Activated T-cell treated with anti-CD3 and anti-CD28 coated beads, Interleukin-2, amount 50 U/mL, for 4 hours (primary cell): Measurements from ENCODE around the gene HNRNPD. TPM values are rescaled to one million over a fixed set of nuclear protein-coding genes. Genes with fewer than 3 reads are reported as not detected.
"Not testable (repeated sequence)": the region's sequence is repeated elsewhere in the genome, so short reads cannot be mapped to it uniquely, and the experiment has no call there.

ENCODE experiments used
- ATAC-seq, 2 donors: fragments of 200-7000 bp; cut with Tn5 transposase; one replicate each; pipeline ENCODE4 v1.10.0; 2021
- DNase-seq: peaks from one replicate; pipeline ENCODE4 v3.0.0-alpha.2; 2020
- H3K27me3 Mint-ChIP-seq: one replicate; pipeline ENCODE4 v1.8.0; 2021; ENCODE audit warnings: low read depth, mixed read lengths
- H3K36me3 Mint-ChIP-seq: one replicate; pipeline ENCODE4 v1.8.0; 2022; ENCODE audit warnings: mixed read lengths; ENCODE audit not compliant: insufficient read depth
- H3K4me1 Mint-ChIP-seq: one replicate; pipeline ENCODE4 v1.8.0; 2021; ENCODE audit warnings: low read depth, mixed read lengths
- H3K4me3 Mint-ChIP-seq: one replicate; pipeline ENCODE4 v1.8.0; 2021; ENCODE audit warnings: mild to moderate bottlenecking, moderate library complexity, mixed read lengths
- H3K9me3 Mint-ChIP-seq: one replicate; pipeline ENCODE4 v1.8.0; 2021; ENCODE audit warnings: mixed read lengths
- total RNA-seq, 3 donors: library from RNA; stranded (reverse); gene quantifications; one replicate each; pipeline ENCODE4 v1.2.1, GENCODE V29; 2021

The HNRNPD gene
- 100 to 1,000 TPM; 447 to 507 (median 468) TPM for total RNA-seq

DNA sequence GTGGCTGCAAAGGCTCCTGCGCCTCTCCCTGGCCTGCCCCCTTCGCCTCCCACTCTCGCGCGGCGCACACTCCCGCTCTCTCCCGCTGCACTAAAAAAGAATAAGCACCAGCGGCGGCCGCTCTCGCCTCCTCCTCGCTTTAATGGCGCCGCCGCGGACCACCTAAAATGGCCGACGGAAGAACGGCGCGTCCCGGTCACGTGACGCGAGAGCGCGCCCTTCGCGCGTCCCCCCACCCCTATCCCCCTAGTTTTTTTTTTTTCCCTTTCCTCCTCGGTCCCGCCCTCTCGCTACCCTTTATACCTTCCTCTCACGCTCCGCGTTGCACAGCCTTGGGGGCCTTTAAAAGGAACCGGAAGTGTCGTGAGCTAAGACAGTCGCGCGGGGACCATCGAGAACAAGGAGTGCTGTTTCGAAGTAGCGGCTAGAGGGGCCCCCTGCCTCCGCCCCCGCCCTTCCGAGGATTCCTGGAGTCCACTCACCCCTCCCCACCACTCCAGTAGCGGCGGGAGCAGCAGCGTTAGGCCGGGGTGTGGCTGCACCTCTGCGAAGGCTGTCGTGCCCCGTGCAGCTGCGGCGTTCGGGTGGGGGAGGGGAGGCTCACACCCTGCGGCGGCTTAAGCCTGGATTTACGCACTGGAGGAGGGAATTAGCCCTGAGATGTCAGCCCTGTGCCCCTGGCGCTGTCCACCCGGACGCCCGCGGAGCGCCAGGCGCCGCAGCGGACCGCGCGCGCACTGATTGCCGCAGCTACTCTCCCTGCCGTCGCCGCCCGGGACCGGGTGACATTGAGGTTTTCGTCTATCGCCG lies at the start of gene HNRNPD:
HNRNPD (minus strand) TSS at position 176 of the 810 bp plus-strand sequence. CDS start 313 bp downstream, outside the sequence.
- no peaks in the 10 kb centered on the region for H3K27me3 Mint-ChIP-seq
- H3K4me1 Mint-ChIP-seq = peaks cover 40% of the 10 kb centered on the region
- H3K4me3 Mint-ChIP-seq = peak within 1 kb of the TSS; percentile 93
- peaks cover 37% of the 10 kb centered on the region for H3K36me3 Mint-ChIP-seq
- DNase-seq = peak; percentile 86
- H3K9me3 Mint-ChIP-seq = no peaks in the 10 kb centered on the region
- ATAC-seq = peak; percentile 86 to 87

DNA sequence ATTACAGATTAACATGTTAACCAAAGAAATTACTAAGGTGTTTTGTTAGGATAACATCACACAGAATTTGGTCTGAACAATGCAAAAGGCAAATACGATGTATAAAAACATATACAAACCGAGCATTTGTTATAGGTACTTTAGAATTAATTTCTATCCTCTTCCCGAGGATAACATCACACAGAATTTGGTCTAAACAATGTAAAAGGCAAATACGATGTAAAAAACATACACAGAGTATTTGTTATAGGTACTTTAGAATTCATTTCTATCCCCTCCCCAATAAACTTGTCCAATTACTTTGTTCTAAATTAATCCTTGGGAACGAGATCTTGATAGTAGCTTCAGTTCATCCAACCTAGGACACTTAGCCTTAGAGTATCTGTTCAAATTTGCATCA lies 48.8 kb upstream of the HNRNPD start:
- DNase-seq = no peak
- no peak overlapping the region for H3K4me3 Mint-ChIP-seq
- no peaks in the 10 kb centered on the region for H3K9me3 Mint-ChIP-seq
- ATAC-seq = no peak
- H3K27me3 Mint-ChIP-seq = peaks cover 8% of the 10 kb centered on the region
- H3K4me1 Mint-ChIP-seq = peaks cover 49% of the 10 kb centered on the region
- peaks cover 50% of the 10 kb centered on the region for H3K36me3 Mint-ChIP-seq

DNA sequence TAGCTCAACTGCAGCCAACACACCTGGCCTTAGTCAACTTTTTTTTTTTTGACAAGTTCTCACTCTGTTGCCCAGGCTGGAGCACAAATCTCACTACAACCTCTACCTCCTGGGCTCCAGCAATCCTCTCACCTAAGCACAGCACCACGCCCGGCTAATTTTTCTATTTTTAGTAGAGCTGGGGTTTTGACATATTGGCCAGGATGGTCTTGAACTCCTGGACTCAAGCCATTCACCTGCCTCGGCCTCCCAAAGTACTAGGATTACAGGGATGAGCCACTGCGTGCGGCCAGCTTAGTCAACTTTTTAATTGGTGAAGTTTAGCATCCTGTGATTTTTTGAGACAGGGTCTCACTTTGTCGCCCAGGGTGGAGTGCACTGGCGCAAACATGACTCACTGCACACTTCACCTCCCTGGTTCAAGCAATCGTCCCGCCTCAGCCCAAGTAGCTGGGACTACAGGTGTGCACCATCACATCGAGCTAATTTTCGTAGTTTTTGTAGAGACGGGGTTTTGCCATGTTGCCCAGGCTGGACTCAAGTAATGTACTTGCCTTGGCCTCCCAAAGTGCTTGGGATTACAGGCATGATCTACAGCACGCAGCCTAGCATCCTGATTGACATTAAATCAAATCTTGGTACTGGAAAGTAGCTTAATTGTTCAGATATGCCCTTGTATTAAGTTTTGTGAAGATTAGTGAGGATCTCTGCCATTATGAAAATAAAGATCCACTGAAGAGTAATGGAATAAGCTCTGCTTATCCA lies 48.2 kb upstream of the HNRNPD start:
- H3K4me1 Mint-ChIP-seq = peaks cover 43% of the 10 kb centered on the region
- no peaks in the 10 kb centered on the region for H3K9me3 Mint-ChIP-seq
- ATAC-seq (peak; percentile 33 to 49), DNase-seq (no peak)
- H3K36me3 Mint-ChIP-seq = peaks cover 43% of the 10 kb centered on the region
- peaks cover 10% of the 10 kb centered on the region for H3K27me3 Mint-ChIP-seq
- H3K4me3 Mint-ChIP-seq = no peak overlapping the region

GRCh38 chr4:82419451-82419850 lies 45.7 kb upstream of the HNRNPD start:
- peaks cover 23% of the 10 kb centered on the region for H3K4me1 Mint-ChIP-seq
- H3K9me3 Mint-ChIP-seq = no peaks in the 10 kb centered on the region
- no peak overlapping the region for H3K4me3 Mint-ChIP-seq
- peaks cover 18% of the 10 kb centered on the region for H3K36me3 Mint-ChIP-seq
- H3K27me3 Mint-ChIP-seq = peaks cover 25% of the 10 kb centered on the region
- ATAC-seq (no peak), DNase-seq (no peak)

GRCh38 chr4:82415922-82416365 lies 42.2 kb upstream of the HNRNPD start:
- H3K4me3 Mint-ChIP-seq = no peak overlapping the region
- H3K4me1 Mint-ChIP-seq = peaks cover 8% of the 10 kb centered on the region
- ATAC-seq (no peak), DNase-seq (no peak)
- peaks cover 25% of the 10 kb centered on the region for H3K27me3 Mint-ChIP-seq
- H3K36me3 Mint-ChIP-seq = no peaks in the 10 kb centered on the region
- H3K9me3 Mint-ChIP-seq = no peaks in the 10 kb centered on the region

- not testable (repeated sequence) for H3K4me3 Mint-ChIP-seq, H3K9me3 Mint-ChIP-seq, H3K4me1 Mint-ChIP-seq, ATAC-seq, H3K36me3 Mint-ChIP-seq, DNase-seq
- peaks cover 25% of the 10 kb centered on the region for H3K27me3 Mint-ChIP-seq
Measured at GRCh38 chr4:82415061-82415460, 41.3 kb upstream of the HNRNPD start.

DNA sequence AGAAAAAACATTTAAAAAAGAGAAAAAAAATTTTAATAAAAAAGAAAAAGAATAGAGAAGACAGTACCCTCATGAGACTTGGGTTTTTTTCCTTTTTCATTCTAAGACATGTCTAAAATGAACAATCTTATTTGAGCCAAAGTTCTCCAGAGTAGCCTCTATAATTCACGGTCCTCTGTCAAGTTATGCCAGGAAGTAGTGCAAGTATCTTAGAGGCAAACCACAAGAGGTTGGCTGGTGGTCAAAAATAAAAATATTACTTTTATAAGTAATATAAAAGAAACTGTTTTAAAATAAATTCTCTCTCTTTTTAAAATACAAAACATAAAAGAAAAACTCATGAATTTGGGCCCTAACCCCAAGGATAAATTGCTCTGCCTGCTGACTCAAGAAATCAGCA lies 29.9 kb upstream of the HNRNPD start:
- ATAC-seq = no peak
- H3K4me1 Mint-ChIP-seq = no peaks in the 10 kb centered on the region
- peaks cover 12% of the 10 kb centered on the region for H3K27me3 Mint-ChIP-seq
- H3K36me3 Mint-ChIP-seq = no peaks in the 10 kb centered on the region
- H3K4me3 Mint-ChIP-seq = no peak overlapping the region
- no peak for DNase-seq
- H3K9me3 Mint-ChIP-seq = no peaks in the 10 kb centered on the region

- DNase-seq (no peak), ATAC-seq (no peak)
- H3K4me1 Mint-ChIP-seq = no peaks in the 10 kb centered on the region
- peaks cover 14% of the 10 kb centered on the region for H3K27me3 Mint-ChIP-seq
- no peaks in the 10 kb centered on the region for H3K9me3 Mint-ChIP-seq
- H3K4me3 Mint-ChIP-seq = no peak overlapping the region
- H3K36me3 Mint-ChIP-seq = no peaks in the 10 kb centered on the region
Measured at GRCh38 chr4:82402196-82402775, 28.5 kb upstream of the HNRNPD start.

GRCh38 chr4:82401600-82401999 lies 27.8 kb upstream of the HNRNPD start:
- no peak for DNase-seq
- no peak for ATAC-seq
- no peaks in the 10 kb centered on the region for H3K4me1 Mint-ChIP-seq
- peaks cover 14% of the 10 kb centered on the region for H3K27me3 Mint-ChIP-seq
- H3K36me3 Mint-ChIP-seq = no peaks in the 10 kb centered on the region
- no peaks in the 10 kb centered on the region for H3K9me3 Mint-ChIP-seq
- no peak overlapping the region for H3K4me3 Mint-ChIP-seq

- Mint-ChIP-seq H3K4me1 (no peaks in the 10 kb centered on the region), H3K36me3 (no peaks in the 10 kb centered on the region), H3K4me3 (no peak overlapping the region), H3K9me3 (no peaks in the 10 kb centered on the region), H3K27me3 (peaks cover 14% of the 10 kb centered on the region)
- no peak for DNase-seq
- ATAC-seq = no peak
Measured at GRCh38 chr4:82398263-82398662, 24.5 kb upstream of the HNRNPD start.

- H3K9me3 Mint-ChIP-seq = no peaks in the 10 kb centered on the region
- H3K4me1 Mint-ChIP-seq = no peaks in the 10 kb centered on the region
- DNase-seq (no peak), ATAC-seq (no peak)
- H3K36me3 Mint-ChIP-seq = no peaks in the 10 kb centered on the region
- H3K4me3 Mint-ChIP-seq = no peak overlapping the region
- H3K27me3 Mint-ChIP-seq = peaks cover 14% of the 10 kb centered on the region
Measured at GRCh38 chr4:82397527-82397926, 23.7 kb upstream of the HNRNPD start.

GRCh38 chr4:82394896-82395295 lies 21.1 kb upstream of the HNRNPD start:
- no peak for ATAC-seq
- Mint-ChIP-seq H3K36me3 (no peaks in the 10 kb centered on the region), H3K9me3 (no peaks in the 10 kb centered on the region), H3K4me3 (no peak overlapping the region), H3K4me1 (no peaks in the 10 kb centered on the region), H3K27me3 (peaks cover 6% of the 10 kb centered on the region)
- no peak for DNase-seq

- not testable (repeated sequence) for H3K4me1 Mint-ChIP-seq, ATAC-seq, H3K9me3 Mint-ChIP-seq, H3K4me3 Mint-ChIP-seq, H3K27me3 Mint-ChIP-seq, DNase-seq, H3K36me3 Mint-ChIP-seq
Measured at GRCh38 chr4:82390061-82390460, 16.3 kb upstream of the HNRNPD start.

GRCh38 chr4:82388405-82388804 lies 14.6 kb upstream of the HNRNPD start:
- Mint-ChIP-seq H3K27me3 (peaks cover 6% of the 10 kb centered on the region), H3K9me3 (peaks cover 4% of the 10 kb centered on the region), H3K4me3 (no peak overlapping the region), H3K36me3 (peaks cover 2% of the 10 kb centered on the region), H3K4me1 (no peaks in the 10 kb centered on the region)
- DNase-seq (no peak), ATAC-seq (no peak)
